HepG2 (cell line): Measurements from ENCODE around the gene RARS2. TPM values are rescaled to one million over a fixed set of nuclear protein-coding genes. Genes with fewer than 3 reads are reported as not detected.
A peak's percentile ranks its signal among the peaks of the same experiment; 100 is the strongest.

Experiments used
- ATRX ChIP-seq: sonication (generic); formaldehyde crosslinking; IDR thresholded peaks from 2 replicates; pipeline ENCODE4 v1.4.0; 2020; ENCODE audit warnings: missing genetic modification reagents, borderline replicate concordance
- NCOA1 ChIP-seq: sonication (generic); formaldehyde crosslinking; IDR thresholded peaks from 2 replicates; pipeline ENCODE4 v1.9.0; 2021; ENCODE audit warnings: missing genetic modification reagents
- NFYB ChIP-seq: sonication (generic); formaldehyde crosslinking; IDR thresholded peaks from 2 replicates; pipeline ENCODE4 v1.4.0; 2020; ENCODE audit warnings: missing genetic modification reagents
- NR2F2 ChIP-seq: IDR thresholded peaks from 2 replicates; pipeline ENCODE4 v1.6.1; 2012; ENCODE audit warnings: low read depth, inconsistent platforms, borderline replicate concordance
- RORA ChIP-seq: sonication (generic); formaldehyde crosslinking; IDR thresholded peaks from 2 replicates; pipeline ENCODE4 v1.5.0; 2020; ENCODE audit warnings: mild to moderate bottlenecking, missing genetic modification reagents, moderate library complexity
- SMAD1 ChIP-seq: sonication (generic); formaldehyde crosslinking; IDR thresholded peaks from 2 replicates; pipeline ENCODE4 v1.4.0; 2020; ENCODE audit warnings: missing genetic modification reagents, low read depth, mild to moderate bottlenecking, borderline replicate concordance
- SPEN ChIP-seq: sonication (generic); formaldehyde crosslinking; IDR thresholded peaks from 2 replicates; pipeline ENCODE4 v1.5.1; 2020; ENCODE audit warnings: low read depth, mild to moderate bottlenecking, missing genetic modification reagents
- SSRP1 ChIP-seq: IDR thresholded peaks from 2 replicates; pipeline ENCODE4 v1.6.1; 2016; ENCODE audit warnings: control low read depth
- TCF7L2 ChIP-seq: IDR thresholded peaks from 2 replicates; pipeline ENCODE4 v1.6.1; 2011; ENCODE audit warnings: mild to moderate bottlenecking, low read depth, low read length, moderate library complexity
- YEATS2 ChIP-seq: sonication (generic); formaldehyde crosslinking; IDR thresholded peaks from 2 replicates; pipeline ENCODE4 v1.4.0; 2020; ENCODE audit warnings: missing genetic modification reagents, borderline replicate concordance
- ZFP41 ChIP-seq: sonication (generic); formaldehyde crosslinking; IDR thresholded peaks from 2 replicates; pipeline ENCODE4 v1.4.0; 2020; ENCODE audit warnings: mild to moderate bottlenecking, missing genetic modification reagents, borderline replicate concordance
- ZNF644 ChIP-seq: IDR thresholded peaks from 2 replicates; pipeline ENCODE4 v1.6.1; 2016; ENCODE audit warnings: low read depth
- ZNF766 ChIP-seq: sonication (generic); formaldehyde crosslinking; IDR thresholded peaks from 2 replicates; pipeline ENCODE4 v1.5.0; 2020; ENCODE audit warnings: missing genetic modification reagents, borderline replicate concordance
- ZNF883 ChIP-seq: sonication (generic); formaldehyde crosslinking; IDR thresholded peaks from 2 replicates; pipeline ENCODE4 v1.5.1; 2020; ENCODE audit warnings: mild to moderate bottlenecking, missing genetic modification reagents; ENCODE audit errors: not compliant biosample characterization
- polyA plus RNA-seq, 8 experiments: library from polyadenylated mRNA; depleted of rRNA in 3 of 8; stranded (reverse) in 7 of 8; unstranded in 1 of 8; fragments of >200 nt; fragmentation: Illumina TruSeq in 4 of 8; extraction: Trizol in 4 of 8; gene quantifications; 2 replicates each; pipeline versions ENCODE4 v1.2.1 to v1.2.3, GENCODE V29; 2011 to 2016; ENCODE audit warnings: low read depth in 4 of 8, missing spikeins in 1 of 8, mixed read lengths in 1 of 8; ENCODE audit not compliant: insufficient read depth in 1 of 8
- total RNA-seq, 5 experiments: library from RNA; depleted of rRNA; stranded (reverse); fragments of >200 nt; fragmentation: Illumina TruSeq; extraction: Trizol; gene quantifications; 2 replicates each; pipeline ENCODE4 v1.2.3, GENCODE V29; 2016; ENCODE audit warnings: low read depth in 1 of 5
- TF ChIP-seq, protein P1 (sequence below): sonication (generic); formaldehyde crosslinking; IDR thresholded peaks from 2 replicates; pipeline ENCODE4 v1.4.0; 2020; ENCODE audit warnings: missing genetic modification reagents
- TF ChIP-seq, protein P2 (sequence below): sonication (generic); formaldehyde crosslinking; conservative IDR thresholded peaks from 2 replicates; pipeline ENCODE4 v1.8.0; 2022; ENCODE audit warnings: mild to moderate bottlenecking, moderate library complexity, missing genetic modification reagents
- TF ChIP-seq, protein P3 (sequence below): sonication (generic); formaldehyde crosslinking; IDR thresholded peaks from 2 replicates; pipeline ENCODE4 v1.8.0; 2022; ENCODE audit warnings: missing genetic modification reagents, mild to moderate bottlenecking, moderate library complexity, borderline replicate concordance
- TF ChIP-seq, protein P4 (sequence below), 2 experiments: sonication (generic) in 1 of 2; formaldehyde crosslinking in 1 of 2; IDR thresholded peaks; 2 replicates each; pipeline versions ENCODE4 v1.5.1 to v1.6.1; 2011 to 2020; ENCODE audit warnings: borderline replicate concordance in 1 of 2, low read depth in 1 of 2, low read length in 1 of 2, mild to moderate bottlenecking in 1 of 2, missing genetic modification reagents in 1 of 2, moderate library complexity in 1 of 2
- TF ChIP-seq, protein P5 (sequence below): sonication (generic); formaldehyde crosslinking; IDR thresholded peaks from 2 replicates; pipeline ENCODE4 v1.4.0; 2020; ENCODE audit warnings: missing genetic modification reagents

The RARS2 gene
- total and polyA plus RNA-seq, 2 of the 13 experiments (the other 11 are each of a cell fraction or from before 2014, with no cell fraction given): 23.4 to 80.1 TPM

DNA sequence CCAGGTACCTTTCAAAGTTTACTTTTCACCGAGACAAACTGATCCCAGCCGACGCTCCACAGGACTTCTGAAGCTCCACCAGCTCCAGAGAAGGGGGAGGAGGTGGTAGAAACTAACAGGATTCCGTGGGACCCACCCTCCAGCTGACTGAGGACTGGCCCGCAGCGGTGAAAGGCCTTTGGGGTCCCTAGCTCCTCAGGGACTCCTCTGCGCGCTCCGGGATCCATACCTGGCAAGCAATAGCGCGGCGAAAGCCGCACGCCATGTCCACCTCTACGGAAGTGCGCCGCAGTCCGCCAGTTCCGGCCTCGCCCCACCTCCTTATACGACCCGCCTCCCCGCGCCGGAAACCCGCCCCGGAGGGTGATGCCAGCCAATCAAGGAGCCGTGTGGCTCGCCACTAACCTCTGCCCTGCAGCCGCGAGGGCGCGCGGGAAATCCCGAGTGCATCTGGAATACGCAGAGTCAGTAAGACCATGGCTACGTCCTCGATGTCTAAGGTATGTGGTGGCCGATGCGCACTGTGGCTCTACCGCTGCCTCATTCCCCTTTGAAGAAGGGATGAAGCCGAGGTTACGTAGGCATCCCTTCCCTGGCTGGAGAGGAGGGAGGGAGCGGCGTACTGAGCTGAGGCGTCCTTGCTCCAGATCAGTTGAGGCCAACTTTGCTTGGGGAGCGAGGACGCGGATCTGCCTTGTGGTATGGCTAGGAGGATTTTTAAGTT, at the start of gene RARS2, which contains the start of gene ORC3 (continued):
- TF ChIP-seq SSRP1 (CRISPR knock-in tag): no peak
- TF ChIP-seq YEATS2 (CRISPR knock-in tag): peak; percentile 95
- TF ChIP-seq ATRX (CRISPR knock-in tag): no peak
- peak; percentile 98 for TF ChIP-seq NFYB (CRISPR knock-in tag)
- TF ChIP-seq, protein P1, sequence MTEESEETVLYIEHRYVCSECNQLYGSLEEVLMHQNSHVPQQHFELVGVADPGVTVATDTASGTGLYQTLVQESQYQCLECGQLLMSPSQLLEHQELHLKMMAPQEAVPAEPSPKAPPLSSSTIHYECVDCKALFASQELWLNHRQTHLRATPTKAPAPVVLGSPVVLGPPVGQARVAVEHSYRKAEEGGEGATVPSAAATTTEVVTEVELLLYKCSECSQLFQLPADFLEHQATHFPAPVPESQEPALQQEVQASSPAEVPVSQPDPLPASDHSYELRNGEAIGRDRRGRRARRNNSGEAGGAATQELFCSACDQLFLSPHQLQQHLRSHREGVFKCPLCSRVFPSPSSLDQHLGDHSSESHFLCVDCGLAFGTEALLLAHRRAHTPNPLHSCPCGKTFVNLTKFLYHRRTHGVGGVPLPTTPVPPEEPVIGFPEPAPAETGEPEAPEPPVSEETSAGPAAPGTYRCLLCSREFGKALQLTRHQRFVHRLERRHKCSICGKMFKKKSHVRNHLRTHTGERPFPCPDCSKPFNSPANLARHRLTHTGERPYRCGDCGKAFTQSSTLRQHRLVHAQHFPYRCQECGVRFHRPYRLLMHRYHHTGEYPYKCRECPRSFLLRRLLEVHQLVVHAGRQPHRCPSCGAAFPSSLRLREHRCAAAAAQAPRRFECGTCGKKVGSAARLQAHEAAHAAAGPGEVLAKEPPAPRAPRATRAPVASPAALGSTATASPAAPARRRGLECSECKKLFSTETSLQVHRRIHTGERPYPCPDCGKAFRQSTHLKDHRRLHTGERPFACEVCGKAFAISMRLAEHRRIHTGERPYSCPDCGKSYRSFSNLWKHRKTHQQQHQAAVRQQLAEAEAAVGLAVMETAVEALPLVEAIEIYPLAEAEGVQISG (CRISPR knock-in tag): peak; percentile 93
- TF ChIP-seq SPEN (CRISPR knock-in tag): peak; percentile 85
- no peak for TF ChIP-seq RORA (CRISPR knock-in tag)
- TF ChIP-seq ZNF883 (CRISPR knock-in tag): peak; percentile 83
- peak; percentile 60 for TF ChIP-seq NCOA1 (CRISPR knock-in tag)
- TF ChIP-seq SMAD1 (CRISPR knock-in tag): peak; percentile 77; the same call in 1 of the 2 replicates
- TF ChIP-seq, protein P2, sequence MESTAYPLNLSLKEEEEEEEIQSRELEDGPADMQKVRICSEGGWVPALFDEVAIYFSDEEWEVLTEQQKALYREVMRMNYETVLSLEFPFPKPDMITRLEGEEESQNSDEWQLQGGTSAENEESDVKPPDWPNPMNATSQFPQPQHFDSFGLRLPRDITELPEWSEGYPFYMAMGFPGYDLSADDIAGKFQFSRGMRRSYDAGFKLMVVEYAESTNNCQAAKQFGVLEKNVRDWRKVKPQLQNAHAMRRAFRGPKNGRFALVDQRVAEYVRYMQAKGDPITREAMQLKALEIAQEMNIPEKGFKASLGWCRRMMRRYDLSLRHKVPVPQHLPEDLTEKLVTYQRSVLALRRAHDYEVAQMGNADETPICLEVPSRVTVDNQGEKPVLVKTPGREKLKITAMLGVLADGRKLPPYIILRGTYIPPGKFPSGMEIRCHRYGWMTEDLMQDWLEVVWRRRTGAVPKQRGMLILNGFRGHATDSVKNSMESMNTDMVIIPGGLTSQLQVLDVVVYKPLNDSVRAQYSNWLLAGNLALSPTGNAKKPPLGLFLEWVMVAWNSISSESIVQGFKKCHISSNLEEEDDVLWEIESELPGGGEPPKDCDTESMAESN (CRISPR knock-in tag): 0 out of 2 replicates have a peak, but pooled peaks have one; percentile 47
- TF ChIP-seq ZFP41 (CRISPR knock-in tag): no peak
- TF ChIP-seq, protein P3, sequence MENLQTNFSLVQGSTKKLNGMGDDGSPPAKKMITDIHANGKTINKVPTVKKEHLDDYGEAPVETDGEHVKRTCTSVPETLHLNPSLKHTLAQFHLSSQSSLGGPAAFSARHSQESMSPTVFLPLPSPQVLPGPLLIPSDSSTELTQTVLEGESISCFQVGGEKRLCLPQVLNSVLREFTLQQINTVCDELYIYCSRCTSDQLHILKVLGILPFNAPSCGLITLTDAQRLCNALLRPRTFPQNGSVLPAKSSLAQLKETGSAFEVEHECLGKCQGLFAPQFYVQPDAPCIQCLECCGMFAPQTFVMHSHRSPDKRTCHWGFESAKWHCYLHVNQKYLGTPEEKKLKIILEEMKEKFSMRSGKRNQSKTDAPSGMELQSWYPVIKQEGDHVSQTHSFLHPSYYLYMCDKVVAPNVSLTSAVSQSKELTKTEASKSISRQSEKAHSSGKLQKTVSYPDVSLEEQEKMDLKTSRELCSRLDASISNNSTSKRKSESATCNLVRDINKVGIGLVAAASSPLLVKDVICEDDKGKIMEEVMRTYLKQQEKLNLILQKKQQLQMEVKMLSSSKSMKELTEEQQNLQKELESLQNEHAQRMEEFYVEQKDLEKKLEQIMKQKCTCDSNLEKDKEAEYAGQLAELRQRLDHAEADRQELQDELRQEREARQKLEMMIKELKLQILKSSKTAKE (CRISPR knock-in tag): no peak
- TF ChIP-seq TCF7L2: no peak
- peak; percentile 32; the same call in 1 of the 2 replicates for TF ChIP-seq ZNF766 (CRISPR knock-in tag)
- no peak for TF ChIP-seq NR2F2
- TF ChIP-seq, protein P4, sequence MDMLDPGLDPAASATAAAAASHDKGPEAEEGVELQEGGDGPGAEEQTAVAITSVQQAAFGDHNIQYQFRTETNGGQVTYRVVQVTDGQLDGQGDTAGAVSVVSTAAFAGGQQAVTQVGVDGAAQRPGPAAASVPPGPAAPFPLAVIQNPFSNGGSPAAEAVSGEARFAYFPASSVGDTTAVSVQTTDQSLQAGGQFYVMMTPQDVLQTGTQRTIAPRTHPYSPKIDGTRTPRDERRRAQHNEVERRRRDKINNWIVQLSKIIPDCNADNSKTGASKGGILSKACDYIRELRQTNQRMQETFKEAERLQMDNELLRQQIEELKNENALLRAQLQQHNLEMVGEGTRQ (IDR thresholded peaks at IDR 0.05; ENCODE audit: low read depth, low read length): no peak
- TF ChIP-seq, protein P4 (CRISPR knock-in tag; IDR thresholded peaks at IDR 0.05; ENCODE audit: borderline replicate concordance): no peak
- no peak for TF ChIP-seq ZNF644 (CRISPR knock-in tag)
- TF ChIP-seq, protein P5, sequence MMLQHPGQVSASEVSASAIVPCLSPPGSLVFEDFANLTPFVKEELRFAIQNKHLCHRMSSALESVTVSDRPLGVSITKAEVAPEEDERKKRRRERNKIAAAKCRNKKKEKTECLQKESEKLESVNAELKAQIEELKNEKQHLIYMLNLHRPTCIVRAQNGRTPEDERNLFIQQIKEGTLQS (CRISPR knock-in tag): peak; percentile 41; the same call in 1 of the 2 replicates
